ENCODE measurements around the gene BSPRY.

DNA sequence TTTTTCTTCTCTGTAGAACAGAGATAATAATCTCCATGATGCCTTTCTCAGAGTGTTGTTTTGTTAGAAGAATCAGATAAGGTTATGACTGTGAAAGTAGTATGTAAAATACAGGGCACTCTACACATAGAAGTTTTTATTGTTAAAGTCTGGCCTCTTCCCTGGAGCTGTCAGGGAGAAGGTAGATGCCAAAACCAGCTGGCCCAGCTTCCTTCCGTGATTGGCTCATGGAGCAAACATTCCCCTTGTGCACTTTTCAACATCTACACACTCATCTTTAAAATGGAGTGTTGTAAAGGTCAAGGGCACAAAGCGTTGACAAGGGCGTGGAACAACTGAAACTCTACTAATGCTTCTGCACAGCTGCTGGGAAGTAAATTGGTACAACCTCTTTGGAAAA, 38.8 kb upstream of the BSPRY start:
- TF ChIP-seq, protein P1, sequence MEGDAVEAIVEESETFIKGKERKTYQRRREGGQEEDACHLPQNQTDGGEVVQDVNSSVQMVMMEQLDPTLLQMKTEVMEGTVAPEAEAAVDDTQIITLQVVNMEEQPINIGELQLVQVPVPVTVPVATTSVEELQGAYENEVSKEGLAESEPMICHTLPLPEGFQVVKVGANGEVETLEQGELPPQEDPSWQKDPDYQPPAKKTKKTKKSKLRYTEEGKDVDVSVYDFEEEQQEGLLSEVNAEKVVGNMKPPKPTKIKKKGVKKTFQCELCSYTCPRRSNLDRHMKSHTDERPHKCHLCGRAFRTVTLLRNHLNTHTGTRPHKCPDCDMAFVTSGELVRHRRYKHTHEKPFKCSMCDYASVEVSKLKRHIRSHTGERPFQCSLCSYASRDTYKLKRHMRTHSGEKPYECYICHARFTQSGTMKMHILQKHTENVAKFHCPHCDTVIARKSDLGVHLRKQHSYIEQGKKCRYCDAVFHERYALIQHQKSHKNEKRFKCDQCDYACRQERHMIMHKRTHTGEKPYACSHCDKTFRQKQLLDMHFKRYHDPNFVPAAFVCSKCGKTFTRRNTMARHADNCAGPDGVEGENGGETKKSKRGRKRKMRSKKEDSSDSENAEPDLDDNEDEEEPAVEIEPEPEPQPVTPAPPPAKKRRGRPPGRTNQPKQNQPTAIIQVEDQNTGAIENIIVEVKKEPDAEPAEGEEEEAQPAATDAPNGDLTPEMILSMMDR (IDR thresholded peaks at IDR 0.05) = no peak
- no peak for TF ChIP-seq POLR2A (IDR thresholded peaks at IDR 0.05)

All from uterus (tissue), 2 donors.